HG02970 (cell line): Measurements from ENCODE around the gene NRCAM.

Source experiments
- ATAC-seq: cut with Tn5 transposase; IDR thresholded peaks from one replicate; pipeline ENCODE4 v1.9.1; 2021; ENCODE audit warnings: mild to moderate bottlenecking, moderate library complexity, moderate number of reproducible peaks; ENCODE audit not compliant: unreplicated experiment, low FRiP score

NRCAM gene

GRCh38 chr7:108143658-108144420 lies 312.4 kb downstream of the NRCAM start:
- ATAC-seq: no peak

- ATAC-seq: no peak
Observed at GRCh38 chr7:108142675-108143259, 313.5 kb downstream of the NRCAM start.

DNA sequence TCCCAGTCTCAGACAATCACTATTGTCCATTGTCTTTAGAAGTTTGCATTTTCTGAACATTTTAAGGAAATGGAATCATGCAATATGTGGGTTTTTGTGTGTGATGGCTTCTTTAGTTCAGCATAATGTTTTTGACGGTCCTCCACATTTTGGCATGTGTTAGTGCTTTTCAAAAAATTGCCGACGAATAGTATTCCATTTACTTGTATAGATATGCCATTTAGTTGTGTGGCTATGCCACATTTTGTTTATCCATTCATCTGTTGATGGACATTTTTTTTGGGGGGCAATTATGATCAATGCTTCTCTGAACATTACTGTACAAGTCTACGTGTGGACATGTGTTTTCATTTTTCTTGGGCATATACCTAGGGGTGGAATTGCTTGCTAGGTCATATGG lies 314.1 kb downstream of the NRCAM start:
- no peak for ATAC-seq

DNA sequence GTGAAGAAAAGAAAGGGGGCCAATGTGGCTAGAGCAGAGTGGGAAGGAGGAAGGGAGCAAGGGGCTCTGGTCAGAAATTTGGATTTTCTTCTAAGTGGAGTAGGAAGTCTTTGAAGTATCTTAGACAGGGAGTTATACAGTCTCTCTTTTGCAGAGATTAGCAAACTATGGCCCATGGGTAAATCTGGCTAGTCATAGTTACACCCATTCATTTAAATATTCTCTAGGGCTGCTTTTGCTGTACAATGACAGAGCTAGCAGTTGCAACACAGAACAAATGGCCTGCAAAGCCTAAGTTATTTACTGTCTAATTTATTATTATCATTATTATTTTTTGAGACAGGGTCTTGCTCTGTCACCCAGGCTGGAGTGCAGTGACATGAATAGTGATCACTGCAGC lies 315.6 kb downstream of the NRCAM start:
- ATAC-seq: no peak

GRCh38 chr7:108138911-108139310 lies 317.3 kb downstream of the NRCAM start:
- ATAC-seq: no peak

- ATAC-seq: no peak
Observed at GRCh38 chr7:108137993-108138392, 318.2 kb downstream of the NRCAM start.

DNA sequence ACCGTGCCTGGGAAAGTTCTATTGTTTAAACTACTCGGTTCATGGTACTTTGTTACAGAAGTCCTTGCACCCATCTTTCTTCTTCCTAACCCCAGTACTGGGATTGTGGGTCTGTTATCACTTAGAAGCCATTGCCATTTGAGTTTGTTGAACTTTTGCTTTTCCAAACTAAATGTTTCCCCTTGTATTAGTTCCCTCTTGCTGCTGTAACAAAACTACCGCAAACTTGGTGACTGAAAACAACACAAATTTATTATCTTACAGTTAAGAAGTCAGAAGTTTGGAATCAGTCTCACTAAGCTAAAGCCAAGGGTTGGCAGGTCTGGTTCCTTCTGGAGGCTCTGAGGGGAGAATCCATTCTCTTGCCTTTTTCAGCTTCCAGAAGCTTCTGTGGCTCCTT lies 319.2 kb downstream of the NRCAM start:
- ATAC-seq: no peak

DNA sequence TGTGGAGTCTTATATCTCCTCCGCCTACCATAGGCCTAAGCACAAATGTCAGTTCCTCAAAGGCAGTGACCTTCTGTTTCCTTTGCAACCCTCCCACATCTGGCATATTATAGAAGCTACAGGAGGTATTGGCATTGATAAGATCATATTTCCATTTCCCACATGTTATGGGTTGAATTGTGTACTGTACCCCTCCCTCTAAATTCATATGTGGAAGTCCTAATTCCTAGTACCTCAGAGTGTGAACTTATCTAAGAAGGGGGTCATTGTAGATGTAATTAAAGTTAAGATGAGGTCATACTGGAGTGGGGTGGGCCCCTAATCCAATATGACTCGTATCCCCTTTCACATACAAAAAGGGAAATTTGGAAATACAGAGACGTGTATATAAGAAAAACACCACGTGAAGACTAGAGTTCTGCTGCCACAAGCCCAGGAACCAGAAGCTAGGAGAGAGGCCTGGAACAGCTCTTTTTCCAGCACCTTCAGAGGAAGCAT lies 320.0 kb downstream of the NRCAM start:
- peak; percentile 23 for ATAC-seq

DNA sequence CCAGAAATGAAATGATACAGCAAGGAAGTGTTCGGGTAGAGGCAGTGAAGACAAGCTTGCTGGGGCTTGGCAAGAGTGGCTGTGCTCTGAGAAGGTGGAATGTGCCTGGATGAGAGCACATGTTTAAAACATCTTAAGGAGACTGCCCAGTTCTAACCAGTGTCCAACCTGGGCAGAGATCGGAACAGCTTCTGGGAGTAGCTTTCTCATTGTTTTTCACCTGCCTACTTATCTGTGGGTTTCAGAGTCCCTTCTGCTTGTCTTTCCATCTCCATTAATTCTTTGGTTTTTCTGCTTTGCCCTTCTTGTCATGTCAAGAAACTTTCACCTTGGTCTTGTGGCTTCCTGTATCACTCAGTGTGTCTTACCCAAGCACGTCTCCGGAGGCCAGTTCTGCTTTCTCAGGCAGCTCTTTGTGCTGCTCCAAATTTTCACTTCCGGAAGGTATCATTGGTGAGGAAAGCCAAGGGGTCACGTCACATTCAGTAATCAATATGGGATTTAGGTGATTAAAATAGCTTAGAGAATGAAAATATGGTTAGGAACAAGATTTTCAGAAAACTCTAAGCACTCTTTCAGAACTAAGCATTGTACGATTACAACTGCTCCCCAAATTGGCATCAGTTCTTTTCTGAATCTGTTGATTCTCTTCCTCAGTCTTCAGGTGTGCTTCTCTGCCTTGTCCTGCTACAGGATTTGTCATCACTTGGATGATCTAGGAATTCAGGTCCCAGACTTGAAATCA lies 320.6 kb downstream of the NRCAM start:
- ATAC-seq: peak; percentile 91

DNA sequence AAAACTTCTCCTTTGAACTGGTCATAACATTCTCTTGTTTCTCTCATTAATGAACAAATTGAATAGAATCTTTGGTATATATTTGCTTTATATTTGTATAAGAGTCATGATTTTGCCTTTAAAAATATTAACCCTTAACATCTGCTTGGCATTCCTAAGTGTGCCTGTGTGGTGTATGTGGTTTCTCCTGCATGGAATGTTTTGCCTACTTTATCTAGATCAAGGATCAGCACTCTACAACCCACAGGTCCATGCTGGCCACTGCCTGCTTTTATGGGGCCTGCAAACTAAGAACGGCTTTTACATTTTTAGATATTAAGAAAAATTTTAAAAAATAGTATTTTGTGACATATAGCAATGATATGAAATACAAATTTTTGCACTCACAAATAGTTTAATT lies 321.8 kb downstream of the NRCAM start:
- no peak for ATAC-seq

- no peak for ATAC-seq
Observed at GRCh38 chr7:108132551-108133265, 323.5 kb downstream of the NRCAM start.

DNA sequence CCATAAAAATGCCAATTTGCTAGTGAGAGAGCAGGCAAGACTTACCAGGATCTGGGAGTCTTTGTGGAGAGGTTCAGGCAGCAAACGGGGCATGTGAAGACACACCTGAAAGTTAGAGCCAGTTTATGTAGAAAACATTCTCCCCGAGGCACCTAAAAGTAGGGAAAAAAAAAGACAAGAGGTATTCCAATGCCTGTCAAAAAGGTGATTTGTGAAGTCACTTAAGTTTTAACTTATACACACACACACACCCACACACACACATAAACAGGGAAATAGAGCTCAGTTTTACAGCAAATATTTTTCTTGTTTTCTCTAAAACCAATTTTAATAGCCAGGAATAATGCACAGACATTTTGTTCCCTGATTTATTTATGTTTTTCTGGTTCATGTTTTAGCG lies 326.0 kb downstream of the NRCAM start, which contains the start of gene LAMB4:
Gene LAMB4 (minus strand): TSS at position 101 of the 400 bp plus-strand sequence. CDS start 7,197 bp downstream, outside the sequence.
- no peak for ATAC-seq

DNA sequence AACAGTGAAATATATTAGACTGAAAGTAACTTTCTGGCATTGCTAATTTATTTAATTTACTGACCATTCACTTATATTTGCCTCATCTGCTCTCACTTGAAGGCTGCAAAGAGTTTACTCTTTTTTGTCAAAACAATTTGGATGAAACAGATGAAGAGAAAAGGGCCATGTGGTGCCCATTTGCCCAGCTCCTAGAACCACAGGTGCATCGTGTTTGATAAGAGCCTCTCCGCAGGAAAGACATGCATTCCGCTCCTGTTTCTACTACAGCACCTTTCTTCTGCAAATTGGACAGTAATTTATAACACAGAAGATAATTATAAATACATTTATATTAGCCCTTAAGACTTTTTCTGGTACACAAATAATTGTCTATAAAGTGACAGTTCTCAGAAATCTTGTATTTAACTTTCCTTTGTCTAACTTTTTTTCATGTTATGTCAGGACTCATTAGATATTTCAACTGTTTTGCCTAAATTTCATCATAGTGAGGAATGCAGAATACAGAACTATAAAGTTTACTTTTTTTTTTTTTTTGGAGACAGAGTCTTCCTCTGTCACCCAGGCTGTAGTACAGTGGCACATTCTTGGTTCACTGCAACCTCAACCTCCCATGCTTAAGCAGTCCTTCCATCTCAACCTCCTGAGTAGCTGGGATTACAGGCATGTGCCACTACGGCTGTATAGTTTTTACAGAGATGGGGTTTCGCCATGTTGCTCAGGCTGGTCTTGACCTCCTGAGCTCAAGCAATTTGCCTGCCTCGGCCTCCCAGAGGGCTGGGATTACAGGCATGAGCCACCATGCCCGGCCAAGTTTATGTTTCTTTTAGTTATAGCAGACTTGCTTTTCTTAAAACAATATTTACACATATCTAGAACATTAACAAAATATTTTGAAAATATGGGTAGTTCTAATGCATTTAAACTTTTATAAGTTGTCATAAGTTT lies 326.9 kb downstream of the NRCAM start:
- ATAC-seq: no peak

- no peak for ATAC-seq
Observed at GRCh38 chr7:108128514-108128913, 327.7 kb downstream of the NRCAM start.

- no peak for ATAC-seq
Observed at GRCh38 chr7:108127461-108127860, 328.8 kb downstream of the NRCAM start.

GRCh38 chr7:108124820-108125219 lies 331.4 kb downstream of the NRCAM start:
- ATAC-seq: no peak

- no peak for ATAC-seq
Observed at GRCh38 chr7:108122181-108122580, 334.1 kb downstream of the NRCAM start.

DNA sequence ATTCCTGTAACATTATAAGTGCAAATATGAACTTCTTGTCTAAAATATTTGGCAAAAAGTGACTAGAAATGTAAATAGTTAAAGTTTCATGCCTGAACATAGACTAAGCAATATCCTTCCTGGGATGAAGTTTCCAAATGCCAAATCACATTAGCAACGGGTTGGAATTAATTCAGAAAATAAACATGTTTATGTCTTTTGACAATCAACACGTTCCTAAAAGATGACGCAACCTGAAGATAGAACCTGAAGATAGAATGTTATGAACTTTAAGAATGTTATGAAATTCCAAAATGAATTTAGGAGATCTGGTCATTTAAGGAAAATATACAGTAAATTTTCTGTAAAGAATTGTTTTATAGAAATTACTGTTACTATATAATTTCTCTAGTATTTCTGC lies 335.3 kb downstream of the NRCAM start:
- no peak for ATAC-seq

DNA sequence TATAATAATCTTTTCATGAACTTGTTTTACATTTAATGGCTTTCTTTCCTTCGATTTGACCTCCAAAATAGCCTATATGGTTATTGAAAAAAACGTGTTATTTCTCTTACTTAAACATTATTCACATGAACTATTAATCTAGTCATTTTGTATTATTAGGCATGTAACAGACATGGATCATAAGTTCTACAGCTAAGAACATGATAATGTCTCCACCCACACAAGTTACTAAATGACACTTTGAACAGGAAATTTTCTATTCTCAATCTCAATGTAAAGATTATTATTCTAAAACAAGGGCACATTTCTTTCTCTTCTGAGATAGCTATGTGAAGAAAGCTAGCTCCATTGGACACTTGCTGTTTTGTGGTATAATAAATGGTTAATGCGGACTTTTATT lies 336.0 kb downstream of the NRCAM start:
- ATAC-seq: no peak

- ATAC-seq: no peak
Observed at GRCh38 chr7:108118959-108119358, 337.3 kb downstream of the NRCAM start.
